ENCODE measurements around the gene MYLK4.

DNA sequence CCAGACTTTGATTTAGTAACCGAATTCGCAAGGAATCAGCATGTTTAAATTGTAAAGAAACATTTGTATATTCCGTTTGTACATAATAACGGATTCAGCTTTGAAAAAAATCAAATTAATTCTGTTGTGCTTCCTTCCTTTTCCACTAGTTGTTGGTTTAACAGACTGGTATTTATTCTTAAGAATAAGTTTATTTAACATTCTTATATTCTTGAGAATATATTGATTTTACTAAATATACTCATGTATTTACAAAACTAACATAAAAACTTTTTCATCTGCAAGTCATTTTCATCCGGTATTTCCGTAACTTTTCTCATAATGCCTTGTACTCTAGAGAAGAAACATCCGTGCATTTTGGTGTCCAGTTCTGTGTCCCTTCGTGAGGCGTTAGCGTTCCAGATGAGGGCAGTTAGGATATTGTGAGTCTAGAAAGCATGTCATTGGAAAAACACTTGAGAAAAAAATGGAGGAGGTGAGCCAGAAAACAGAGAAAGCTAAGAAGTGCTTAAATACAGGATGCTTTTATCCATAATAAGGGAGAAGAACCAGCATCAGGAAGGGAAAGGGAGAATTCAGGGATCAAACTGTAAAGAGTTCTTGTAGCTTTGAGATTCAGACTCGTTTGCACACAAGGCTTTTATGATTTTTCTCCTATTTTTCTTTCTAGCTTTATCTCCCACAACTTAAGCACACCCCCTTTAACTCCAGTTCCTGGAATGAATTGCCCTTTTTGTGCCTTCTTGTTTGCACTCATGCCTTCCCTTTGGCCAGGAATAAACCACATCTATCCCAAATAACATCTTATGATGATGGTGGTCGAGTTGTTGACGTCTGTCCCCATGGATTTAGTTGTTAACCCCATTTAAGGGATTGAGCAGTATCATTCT is 16.3 kb upstream of the MYLK4 start:
- no peak for TF ChIP-seq GATAD2A (CRISPR knock-in tag; IDR thresholded peaks at IDR 0.05)
- TF ChIP-seq FOXJ3 (CRISPR knock-in tag; IDR thresholded peaks at IDR 0.05; ENCODE audit: borderline replicate concordance): no peak
- no peak for TF ChIP-seq DNMT1 (CRISPR knock-in tag; IDR thresholded peaks at IDR 0.05)
- no peak for TF ChIP-seq CCAR2 (optimal IDR thresholded peaks at IDR 0.05; ENCODE audit: low read depth, low read length)
- no peak for TF ChIP-seq ZNF615 (CRISPR knock-in tag; IDR thresholded peaks at IDR 0.05; ENCODE audit: borderline replicate concordance)
- TF ChIP-seq ZNF766 (CRISPR knock-in tag; IDR thresholded peaks at IDR 0.05; ENCODE audit: borderline replicate concordance): no peak
- TF ChIP-seq, protein P1, sequence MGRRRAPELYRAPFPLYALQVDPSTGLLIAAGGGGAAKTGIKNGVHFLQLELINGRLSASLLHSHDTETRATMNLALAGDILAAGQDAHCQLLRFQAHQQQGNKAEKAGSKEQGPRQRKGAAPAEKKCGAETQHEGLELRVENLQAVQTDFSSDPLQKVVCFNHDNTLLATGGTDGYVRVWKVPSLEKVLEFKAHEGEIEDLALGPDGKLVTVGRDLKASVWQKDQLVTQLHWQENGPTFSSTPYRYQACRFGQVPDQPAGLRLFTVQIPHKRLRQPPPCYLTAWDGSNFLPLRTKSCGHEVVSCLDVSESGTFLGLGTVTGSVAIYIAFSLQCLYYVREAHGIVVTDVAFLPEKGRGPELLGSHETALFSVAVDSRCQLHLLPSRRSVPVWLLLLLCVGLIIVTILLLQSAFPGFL (CRISPR knock-in tag; IDR thresholded peaks at IDR 0.05): no peak
- no peak for TF ChIP-seq BHLHE40 (IDR thresholded peaks at IDR 0.05; ENCODE audit: low read length)
- no peak for TF ChIP-seq HHEX (CRISPR knock-in tag; IDR thresholded peaks at IDR 0.05)
- TF ChIP-seq BCLAF1 (IDR thresholded peaks at IDR 0.05): no peak
- TF ChIP-seq, protein P2, sequence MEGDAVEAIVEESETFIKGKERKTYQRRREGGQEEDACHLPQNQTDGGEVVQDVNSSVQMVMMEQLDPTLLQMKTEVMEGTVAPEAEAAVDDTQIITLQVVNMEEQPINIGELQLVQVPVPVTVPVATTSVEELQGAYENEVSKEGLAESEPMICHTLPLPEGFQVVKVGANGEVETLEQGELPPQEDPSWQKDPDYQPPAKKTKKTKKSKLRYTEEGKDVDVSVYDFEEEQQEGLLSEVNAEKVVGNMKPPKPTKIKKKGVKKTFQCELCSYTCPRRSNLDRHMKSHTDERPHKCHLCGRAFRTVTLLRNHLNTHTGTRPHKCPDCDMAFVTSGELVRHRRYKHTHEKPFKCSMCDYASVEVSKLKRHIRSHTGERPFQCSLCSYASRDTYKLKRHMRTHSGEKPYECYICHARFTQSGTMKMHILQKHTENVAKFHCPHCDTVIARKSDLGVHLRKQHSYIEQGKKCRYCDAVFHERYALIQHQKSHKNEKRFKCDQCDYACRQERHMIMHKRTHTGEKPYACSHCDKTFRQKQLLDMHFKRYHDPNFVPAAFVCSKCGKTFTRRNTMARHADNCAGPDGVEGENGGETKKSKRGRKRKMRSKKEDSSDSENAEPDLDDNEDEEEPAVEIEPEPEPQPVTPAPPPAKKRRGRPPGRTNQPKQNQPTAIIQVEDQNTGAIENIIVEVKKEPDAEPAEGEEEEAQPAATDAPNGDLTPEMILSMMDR (CRISPR knock-in tag; IDR thresholded peaks at IDR 0.05): no peak
- no peak for TF ChIP-seq ZNF792 (CRISPR knock-in tag; IDR thresholded peaks at IDR 0.05)

All from HepG2 (cell line).